UCSD-AML1 (cell line): ENCODE data around the gene MMP1.

Source experiments
- DNase-seq: peaks from one replicate; lab custom pipeline; 2025; ENCODE audit not compliant: unreplicated experiment; lab: John Stamatoyannopoulos, UW

The MMP1 gene

GRCh38 chr11:102807921-102808320 is 10.0 kb upstream of the MMP1 start:
- DNase-seq: peak; percentile 27

- no peak for DNase-seq
Observed at GRCh38 chr11:102806296-102806695, 8.3 kb upstream of the MMP1 start.

- DNase-seq: no peak
Observed at GRCh38 chr11:102802341-102802740, 4.4 kb upstream of the MMP1 start.

DNA sequence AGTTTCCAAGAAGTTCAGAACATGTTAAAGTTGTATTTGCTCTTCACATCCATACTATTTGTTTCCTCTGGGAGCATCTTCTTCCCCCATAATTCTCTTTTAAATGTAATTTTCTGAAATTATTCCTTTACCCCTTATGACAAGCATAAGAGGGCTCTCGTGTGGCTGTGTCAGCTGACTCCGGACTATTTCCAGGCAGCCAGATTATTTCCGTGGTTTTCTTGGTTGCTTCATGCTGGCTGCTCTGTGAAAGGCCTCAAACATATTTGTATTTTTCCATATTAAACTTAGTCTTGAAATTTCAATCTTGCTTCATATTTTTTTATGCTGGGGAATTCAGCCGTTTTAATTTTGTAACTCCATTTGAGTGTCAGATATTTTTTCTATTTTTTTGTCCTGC is 2.8 kb upstream of the MMP1 start:
- no peak for DNase-seq

- no peak for DNase-seq
Observed at GRCh38 chr11:102799681-102800340, 1.9 kb upstream of the MMP1 start.

DNA sequence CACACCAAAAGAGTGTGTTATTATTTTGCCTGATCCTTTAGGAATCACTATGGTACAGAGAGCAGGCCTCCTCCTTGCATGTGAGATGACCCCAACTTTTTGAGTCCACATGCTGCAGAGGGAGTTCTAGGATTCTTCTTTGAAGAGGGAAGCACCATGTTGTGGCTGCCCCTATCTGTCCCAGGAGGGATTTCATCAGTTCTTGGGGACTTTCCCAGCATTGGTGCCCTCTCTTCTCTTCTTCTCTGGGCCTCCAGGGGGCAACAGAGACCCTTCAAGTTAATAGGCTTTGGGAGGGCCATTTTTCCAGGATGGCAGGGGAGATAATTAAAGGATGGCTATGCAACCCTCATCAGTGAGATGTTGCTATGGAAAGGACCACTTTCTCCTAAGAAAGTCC is 3.6 kb downstream of the MMP1 start:
- peak; percentile 17 for DNase-seq

DNA sequence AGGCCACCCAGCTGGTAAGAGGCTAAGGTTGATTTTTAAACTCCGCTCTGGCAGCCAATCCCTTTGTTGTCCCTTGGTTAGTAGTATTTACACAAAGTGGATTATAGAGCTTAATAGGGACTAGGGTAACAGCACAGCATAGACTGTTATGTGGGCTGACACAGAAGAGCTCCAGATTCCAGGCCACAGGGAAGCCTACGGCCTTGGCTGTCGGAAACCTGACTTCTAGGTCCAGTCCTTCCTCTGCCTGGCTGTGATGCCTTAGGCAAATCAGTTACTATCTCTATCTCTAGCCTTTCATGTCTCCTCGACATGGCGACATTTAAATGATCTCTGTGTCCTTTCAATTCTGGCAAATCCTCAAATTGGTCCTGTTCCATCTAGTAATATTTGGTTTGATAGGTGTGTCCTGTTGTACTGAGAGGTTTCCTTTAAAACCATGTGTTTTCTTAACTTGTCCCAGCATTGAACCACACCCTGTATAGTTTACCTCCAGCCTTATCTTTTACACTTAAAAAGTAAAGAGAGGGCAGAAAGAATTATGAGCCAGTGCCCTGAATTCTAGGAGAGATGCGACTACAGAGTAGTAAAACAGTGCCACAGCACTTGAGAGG is 4.2 kb downstream of the MMP1 start:
- DNase-seq: no peak

- DNase-seq: no peak
Observed at GRCh38 chr11:102792604-102793003, 5.4 kb downstream of the MMP1 start.

DNA sequence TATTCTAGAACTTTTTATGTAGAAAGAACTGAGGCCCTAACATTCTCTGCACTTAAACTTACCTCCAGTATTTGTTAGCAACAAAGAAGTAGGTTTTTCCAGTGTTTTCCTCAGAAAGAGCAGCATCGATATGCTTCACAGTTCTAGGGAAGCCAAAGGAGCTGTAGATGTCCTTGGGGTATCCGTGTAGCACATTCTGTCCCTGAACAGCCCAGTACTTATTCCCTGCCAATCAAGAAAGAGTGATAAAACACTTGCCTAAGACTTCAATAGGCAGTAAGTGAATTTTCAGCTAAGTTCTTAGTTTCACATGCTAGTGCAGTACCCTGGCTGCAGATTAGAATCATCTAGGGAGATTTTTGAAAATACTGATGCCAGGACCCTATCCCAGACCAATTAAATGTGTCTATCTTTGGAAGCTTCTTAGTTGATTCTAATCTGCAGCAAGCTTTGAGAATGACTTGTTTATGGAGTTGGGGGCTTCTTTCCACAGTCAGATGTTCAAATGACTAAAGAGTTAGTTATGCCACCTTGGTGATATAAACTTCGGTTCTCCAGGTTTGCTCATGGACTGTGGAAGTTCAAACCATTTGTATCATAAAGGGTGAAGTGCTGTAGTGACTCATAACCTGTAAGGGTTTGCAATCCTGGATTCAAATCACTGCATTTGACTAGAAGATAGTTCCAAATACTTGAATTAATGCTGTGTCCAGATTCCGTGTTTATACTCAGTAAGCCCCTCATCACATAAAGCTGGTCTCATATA is 6.5 kb downstream of the MMP1 start:
- DNase-seq: no peak

DNA sequence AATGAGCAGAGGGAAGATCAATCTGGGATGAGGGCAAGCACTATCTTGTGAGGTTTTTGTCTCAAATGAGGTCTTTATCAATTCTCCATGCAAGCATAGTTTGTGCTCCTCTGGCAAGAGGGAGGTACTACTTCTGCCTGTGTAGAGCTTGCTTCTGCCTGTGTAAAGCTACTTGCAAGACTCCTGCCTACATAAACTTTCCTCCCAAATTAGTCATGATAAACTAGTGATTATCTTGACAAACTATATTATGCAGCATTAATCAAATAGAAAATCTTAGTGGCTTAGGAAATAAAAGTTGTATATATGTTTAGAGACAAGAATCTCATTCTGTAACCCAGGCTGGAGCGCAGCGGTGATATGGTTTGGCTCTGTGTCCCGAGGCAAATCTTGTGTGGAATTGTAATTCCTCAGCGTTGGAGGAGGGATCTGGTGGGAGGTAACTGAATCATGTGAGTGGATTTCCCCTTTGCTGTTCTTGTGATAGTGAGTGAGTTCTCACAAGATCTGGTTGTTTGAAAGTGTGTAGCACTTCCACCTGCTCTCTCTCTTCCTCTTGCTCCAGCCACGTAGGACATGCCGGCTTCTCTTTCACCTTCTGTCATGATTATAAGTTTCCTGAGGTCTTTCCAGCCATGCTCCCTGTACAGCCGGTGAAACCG is 9.5 kb downstream of the MMP1 start:
- no peak for DNase-seq

DNA sequence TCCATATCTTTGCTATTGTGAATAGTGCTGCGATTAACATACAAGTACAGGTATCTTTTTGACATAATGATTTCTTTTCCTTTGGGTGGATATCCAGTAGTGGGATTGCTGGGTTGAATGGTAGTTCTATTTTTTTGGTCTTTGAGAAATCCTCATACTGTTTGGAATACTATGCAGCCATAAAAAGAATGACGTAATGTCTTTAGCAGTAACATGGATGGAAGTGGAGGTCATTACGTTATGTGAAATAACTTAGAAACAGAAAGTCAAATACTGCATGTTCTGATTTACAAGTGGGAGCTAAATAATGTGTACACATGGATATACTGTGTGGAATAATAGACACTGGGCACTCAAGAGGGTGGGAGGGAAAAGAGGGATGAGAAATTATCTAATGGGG is 13.6 kb downstream of the MMP1 start:
- no peak for DNase-seq

DNA sequence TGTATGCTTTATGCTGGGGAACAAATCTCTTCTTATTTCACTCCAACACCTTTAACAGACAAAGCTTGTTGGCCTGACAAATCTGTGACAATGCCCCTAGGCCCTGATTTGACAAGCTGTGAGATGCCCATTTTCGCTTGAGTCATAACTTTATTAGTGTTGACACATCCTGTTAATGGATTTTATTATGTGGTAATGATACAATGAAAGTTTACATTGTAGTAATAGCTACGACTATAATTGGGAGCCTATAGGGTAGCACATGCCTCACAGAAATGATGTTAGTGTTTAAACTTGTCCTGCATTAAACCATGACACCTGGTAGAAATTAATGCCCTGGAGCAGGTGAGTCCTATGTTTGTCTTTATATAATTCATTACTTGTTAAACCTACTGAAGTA is 14.2 kb downstream of the MMP1 start:
- DNase-seq: no peak

GRCh38 chr11:102783016-102783415 is 14.9 kb downstream of the MMP1 start:
- no peak for DNase-seq

DNA sequence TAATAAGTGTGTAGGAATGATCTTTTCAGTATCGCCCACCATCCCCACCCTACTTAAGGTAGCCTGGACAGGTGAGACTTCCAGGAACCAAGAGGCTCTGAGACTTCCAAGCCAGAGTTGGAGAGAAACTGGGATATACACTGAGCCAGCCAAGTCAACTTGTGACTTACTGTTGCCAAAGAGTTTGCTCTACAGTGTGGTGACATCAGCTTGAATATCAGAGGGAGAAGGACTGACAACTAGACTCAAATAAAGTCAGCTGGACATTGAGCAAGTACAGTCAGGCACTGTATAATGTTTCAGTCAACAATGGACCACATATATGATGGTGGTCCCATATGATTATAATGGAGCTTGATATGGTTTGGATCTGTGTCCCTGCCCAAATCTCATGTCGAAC is 16.3 kb downstream of the MMP1 start:
- no peak for DNase-seq

GRCh38 chr11:102780491-102780918 is 17.5 kb downstream of the MMP1 start, which contains the start of gene MMP10:
Gene MMP10, minus strand, starts transcription at chr11:102780628. Its CDS starts 37 bp downstream, at chr11:102780591.
- DNase-seq: no peak

DNA sequence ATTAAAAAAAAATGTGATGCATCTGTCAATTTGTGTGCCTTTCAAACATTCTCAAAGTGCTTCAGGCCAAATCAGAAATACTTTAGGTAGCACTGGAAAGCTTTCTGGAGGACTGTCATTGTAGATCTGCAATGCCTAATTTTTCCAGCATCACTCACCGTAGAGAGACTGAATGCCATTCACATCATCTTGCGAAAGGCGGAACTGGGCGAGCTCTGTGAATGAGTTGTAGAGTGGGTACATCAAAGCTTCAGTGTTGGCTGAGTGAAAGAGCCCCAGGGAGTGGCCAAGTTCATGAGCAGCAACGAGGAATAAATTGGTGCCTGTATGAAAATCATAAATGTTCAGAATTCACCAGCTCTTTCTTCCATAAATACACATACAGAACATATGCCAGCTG is 21.5 kb downstream of the MMP1 start:
- DNase-seq: no peak

DNA sequence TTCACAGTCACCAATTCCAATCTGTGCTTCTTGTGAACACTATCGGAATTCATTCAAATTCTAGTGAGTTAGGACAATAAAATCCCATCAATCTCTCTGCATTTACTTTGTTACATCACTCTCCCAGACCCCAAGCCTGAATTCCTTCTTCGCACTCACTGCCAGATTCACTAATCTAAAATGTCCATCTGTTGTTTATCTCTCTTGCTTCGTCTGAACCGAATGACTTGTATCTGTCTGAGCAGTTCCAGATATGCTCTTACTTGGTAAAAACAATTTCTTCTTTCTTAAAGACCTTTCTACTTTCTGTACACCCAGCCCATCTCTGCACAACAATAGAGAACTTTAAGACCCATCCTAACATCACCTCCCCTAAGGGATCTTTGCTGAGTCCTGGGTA is 24.6 kb downstream of the MMP1 start:
- no peak for DNase-seq

DNA sequence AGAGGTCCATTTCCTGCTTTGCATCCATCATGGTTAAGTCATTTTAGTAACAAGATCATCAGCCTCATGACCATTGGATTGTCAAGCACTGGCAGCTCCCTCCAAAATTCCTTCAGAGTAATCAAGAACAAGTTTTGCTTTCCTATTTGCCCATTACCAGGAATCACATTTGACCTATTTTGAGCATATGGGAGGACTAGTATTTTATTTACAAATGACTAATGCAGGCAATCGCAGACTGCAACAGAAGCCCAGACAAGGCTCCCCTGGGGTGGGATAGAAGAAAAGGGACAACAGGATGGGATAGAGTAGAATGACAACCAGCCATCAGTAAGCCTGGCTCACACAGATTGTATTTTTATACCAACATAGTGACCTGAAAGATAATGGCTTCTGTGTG is 26.6 kb downstream of the MMP1 start:
- DNase-seq: no peak

GRCh38 chr11:102770191-102770590 is 27.8 kb downstream of the MMP1 start:
- DNase-seq: no peak

GRCh38 chr11:102767800-102768199 is 30.2 kb downstream of the MMP1 start:
- DNase-seq: no peak

GRCh38 chr11:102763440-102763839 is 34.5 kb downstream of the MMP1 start:
- no peak for DNase-seq

DNA sequence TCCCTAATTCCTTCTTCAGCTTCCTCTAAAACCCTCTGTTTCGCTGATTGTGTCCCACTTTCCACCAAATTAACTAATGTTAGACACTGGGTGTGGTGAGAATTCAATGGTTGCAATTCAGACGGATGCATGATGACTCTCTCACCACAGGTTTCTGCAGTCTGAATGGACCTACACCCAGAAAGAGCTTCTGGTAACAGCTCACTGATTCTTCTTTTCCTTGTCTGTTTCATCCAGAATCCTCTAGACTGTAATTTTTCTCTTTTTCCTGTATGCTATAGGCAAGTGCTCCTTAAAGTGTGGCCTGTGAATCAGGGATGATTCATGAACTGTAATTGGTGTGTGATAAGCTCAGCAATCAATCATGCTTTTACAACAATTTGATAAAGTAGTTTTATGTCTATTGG is 35.6 kb downstream of the MMP1 start:
- no peak for DNase-seq
